Large intestine (tissue), 3 donors: ENCODE data around the gene PEX5. TPM values are rescaled to one million over a fixed set of nuclear protein-coding genes. Genes with fewer than 3 reads are reported as not detected.

ENCODE experiments used
- DNase-seq, 2 donors: peaks; one replicate each; pipeline versions ENCODE4 v3.0.0 to v3.0.0-alpha.2; 2013
- H3K27ac ChIP-seq: one replicate; pipeline ENCODE4 v1.5.1; 2013; ENCODE audit warnings: low read length
- H3K27me3 ChIP-seq: 2 replicates; pipeline ENCODE4 v1.6.1; 2013; ENCODE audit warnings: low read length; ENCODE audit not compliant: control insufficient read depth, insufficient read depth
- H3K36me3 ChIP-seq: 2 replicates; pipeline ENCODE4 v1.6.1; 2013; ENCODE audit warnings: low read length; ENCODE audit not compliant: control insufficient read depth, insufficient read depth
- H3K4me1 ChIP-seq: one replicate; pipeline ENCODE4 v1.6.1; 2013; ENCODE audit warnings: low read length; ENCODE audit not compliant: control insufficient read depth, insufficient read depth
- H3K4me3 ChIP-seq: one replicate; pipeline ENCODE4 v1.5.1; 2013; ENCODE audit warnings: low read length
- H3K9me3 ChIP-seq: one replicate; pipeline ENCODE4 v1.6.1; 2013; ENCODE audit warnings: mild to moderate bottlenecking, low read depth, low read length, moderate library complexity; ENCODE audit not compliant: control insufficient read depth
- WGBS: methylation state at CpG from one replicate; pipeline ENCODE4 v1.1.5; 2013; ENCODE audit warnings: low lambda C conversion rate; ENCODE audit not compliant: insufficient coverage; 5-methylcytosine and 5-hydroxymethylcytosine counted together
- polyA plus RNA-seq: library from polyadenylated mRNA; unstranded; fragments of 120-200 nt; gene quantifications from one replicate; pipeline ENCODE4 v1.2.1, GENCODE V29; 2013

The PEX5 gene
- polyA plus RNA-seq, 1 donor: 38.7 TPM

DNA sequence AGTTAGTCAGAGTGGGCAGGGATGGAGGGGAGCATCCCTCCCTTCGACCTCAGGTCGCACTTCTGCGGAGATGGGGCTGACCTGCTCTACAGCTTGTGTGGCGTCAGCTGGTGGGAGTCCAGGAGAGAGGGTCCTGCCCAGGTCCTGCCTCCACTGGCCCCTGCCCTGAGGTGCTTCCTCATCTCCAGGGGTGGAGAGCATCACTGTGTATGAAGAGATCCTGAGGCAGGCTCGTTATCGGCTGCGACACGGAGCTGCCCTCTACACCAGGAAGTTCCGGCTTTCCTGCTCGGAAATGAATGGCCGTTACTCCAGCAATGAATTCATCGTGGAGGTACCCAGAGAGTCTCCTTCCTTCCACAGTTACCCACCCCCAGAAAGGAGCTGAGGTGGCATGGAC lies 39.1 kb upstream of the PEX5 start:
- no CpG with 5 or more reads among the region's 12 CpGs for WGBS
- Histone ChIP-seq H3K27ac (no peak overlapping the region), H3K36me3 (peaks cover 62% of the 10 kb centered on the region), H3K4me1 (no peaks in the 10 kb centered on the region), H3K9me3 (no peaks in the 10 kb centered on the region), H3K27me3 (no peaks in the 10 kb centered on the region), H3K4me3 (no peak overlapping the region)
- DNase-seq: no peak

DNA sequence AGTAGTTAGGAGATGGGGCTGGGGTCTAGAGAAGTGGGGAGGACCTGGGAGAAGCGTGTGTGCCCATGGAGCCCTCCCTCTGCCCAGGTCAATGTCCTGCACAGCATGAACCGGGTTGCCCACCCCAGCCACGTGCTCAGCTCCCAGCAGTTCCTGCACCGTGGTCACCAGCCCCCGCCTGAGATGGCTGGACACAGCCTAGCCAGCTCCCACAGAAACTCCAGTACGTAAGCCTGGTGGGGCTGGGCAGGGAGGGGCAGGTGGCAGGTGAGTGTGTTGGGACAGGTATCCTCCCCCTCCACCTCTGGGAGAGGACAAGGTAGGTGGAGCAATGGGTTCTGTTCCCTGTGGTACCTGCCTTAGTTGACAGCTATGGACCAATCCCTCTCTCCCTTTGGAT lies 38.6 kb upstream of the PEX5 start:
- Histone ChIP-seq H3K4me1 (peaks cover 3% of the 10 kb centered on the region), H3K27me3 (no peaks in the 10 kb centered on the region), H3K4me3 (no peak overlapping the region), H3K9me3 (no peaks in the 10 kb centered on the region), H3K27ac (no peak overlapping the region), H3K36me3 (peaks cover 62% of the 10 kb centered on the region)
- WGBS: no CpG with 5 or more reads among the region's 6 CpGs
- no peak for DNase-seq

DNA sequence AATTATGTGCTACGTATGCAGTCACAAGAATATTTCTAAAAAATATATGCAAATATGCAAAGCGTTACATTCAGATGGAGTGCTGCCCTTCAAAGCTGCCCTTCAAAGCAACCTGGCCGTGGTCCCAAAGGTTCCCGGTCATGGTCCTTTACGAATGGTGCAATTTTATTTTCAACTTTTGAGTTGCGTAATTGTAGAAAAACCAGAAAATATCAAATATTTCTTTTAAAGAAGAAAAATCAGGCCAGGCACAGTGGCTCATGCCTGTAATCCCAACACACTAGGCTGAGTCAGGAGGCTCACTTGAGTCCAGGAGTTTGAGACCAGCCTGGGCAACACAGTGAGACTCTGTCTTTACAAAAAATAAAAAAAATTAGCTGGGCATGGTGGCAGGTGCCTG lies 38.0 kb upstream of the PEX5 start:
- Histone ChIP-seq H3K36me3 (peaks cover 61% of the 10 kb centered on the region), H3K27ac (no peak overlapping the region), H3K4me1 (peaks cover 7% of the 10 kb centered on the region), H3K4me3 (no peak overlapping the region), H3K27me3 (no peaks in the 10 kb centered on the region), H3K9me3 (no peaks in the 10 kb centered on the region)
- WGBS: 93% methylated on average over 3 of the region's 6 CpGs
- no peak for DNase-seq

DNA sequence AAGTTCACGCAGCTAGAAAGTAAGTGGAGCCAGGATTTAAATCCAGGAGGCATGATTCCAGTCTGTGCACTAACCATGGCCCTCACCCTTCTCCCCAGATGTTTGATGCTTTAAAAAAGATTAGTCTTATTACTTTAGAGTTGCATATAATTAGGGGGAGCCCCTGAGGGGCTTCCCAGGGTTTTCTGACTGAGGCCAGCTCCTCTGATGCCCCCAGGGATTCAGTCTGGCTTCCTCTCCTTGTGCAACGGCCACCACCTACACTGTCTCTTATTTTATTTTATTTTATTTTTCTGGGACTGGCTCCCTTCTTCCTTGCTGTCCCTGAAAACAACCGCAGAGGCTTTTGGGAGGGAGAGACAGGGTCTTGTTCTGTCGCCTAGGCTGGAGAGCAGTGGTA lies 36.7 kb upstream of the PEX5 start:
- no peak for DNase-seq
- H3K9me3 ChIP-seq: no peaks in the 10 kb centered on the region
- H3K27ac ChIP-seq: no peak overlapping the region
- no CpG with 5 or more reads among the region's 4 CpGs for WGBS
- no peaks in the 10 kb centered on the region for H3K27me3 ChIP-seq
- peaks cover 64% of the 10 kb centered on the region for H3K36me3 ChIP-seq
- peaks cover 7% of the 10 kb centered on the region for H3K4me1 ChIP-seq
- H3K4me3 ChIP-seq: no peak overlapping the region

DNA sequence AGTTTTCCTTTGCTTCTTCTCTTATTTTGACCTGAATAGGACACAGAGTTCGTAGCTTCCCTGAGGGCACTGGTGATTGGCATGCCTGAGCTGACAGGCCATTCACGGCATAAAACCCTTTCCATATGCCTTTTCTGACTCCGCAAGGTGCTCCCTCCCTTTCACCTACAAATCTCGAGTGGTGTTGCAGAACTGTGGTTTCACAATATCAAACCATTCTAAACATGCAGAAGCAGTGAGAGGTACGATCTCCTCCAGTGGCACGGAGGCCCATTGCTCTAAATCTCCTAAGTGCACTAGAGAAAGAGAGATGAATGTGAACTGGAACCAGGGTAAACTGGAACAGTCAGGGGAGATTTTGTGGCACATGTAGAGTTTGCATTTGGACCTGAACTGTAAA lies 35.4 kb upstream of the PEX5 start:
- Histone ChIP-seq H3K27ac (no peak overlapping the region), H3K27me3 (no peaks in the 10 kb centered on the region), H3K9me3 (no peaks in the 10 kb centered on the region), H3K4me1 (peaks cover 7% of the 10 kb centered on the region), H3K36me3 (peaks cover 63% of the 10 kb centered on the region), H3K4me3 (no peak overlapping the region)
- no peak for DNase-seq
- WGBS: no CpG with 5 or more reads among the region's 6 CpGs

DNA sequence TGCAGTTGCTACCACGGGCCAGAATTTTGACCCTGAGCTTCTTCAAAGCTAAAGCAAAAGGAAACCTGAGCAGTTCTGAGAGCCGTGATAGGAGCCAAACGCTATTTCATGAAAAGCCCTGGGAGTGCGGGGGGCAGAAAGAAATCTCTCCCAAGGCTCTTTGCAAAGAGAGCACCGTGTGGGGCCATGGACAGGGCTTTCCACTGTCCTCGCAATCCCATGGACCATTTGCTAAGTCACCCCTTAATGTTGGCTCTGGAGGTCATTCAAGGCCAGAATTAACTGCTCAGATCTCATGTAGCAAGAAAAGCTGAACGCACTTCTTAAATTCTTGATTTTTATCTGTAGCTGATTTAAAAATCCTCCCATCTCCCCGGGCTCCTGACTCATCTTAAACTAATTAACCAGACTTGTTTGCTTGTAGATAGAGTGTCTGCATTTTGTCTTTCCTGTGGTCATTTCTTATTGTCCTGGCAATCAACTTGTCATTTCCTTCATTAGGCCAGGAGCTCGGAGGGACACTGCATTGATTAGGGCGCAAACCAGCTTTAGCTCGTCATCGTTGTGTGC lies 34.5 kb upstream of the PEX5 start:
- H3K9me3 ChIP-seq: no peaks in the 10 kb centered on the region
- H3K36me3 ChIP-seq: peaks cover 53% of the 10 kb centered on the region
- no CpG with 5 or more reads among the region's 12 CpGs for WGBS
- no peaks in the 10 kb centered on the region for H3K27me3 ChIP-seq
- no peak for DNase-seq
- no peak overlapping the region for H3K4me3 ChIP-seq
- H3K27ac ChIP-seq: peak overlapping the region; percentile 17
- H3K4me1 ChIP-seq: peaks cover 7% of the 10 kb centered on the region

DNA sequence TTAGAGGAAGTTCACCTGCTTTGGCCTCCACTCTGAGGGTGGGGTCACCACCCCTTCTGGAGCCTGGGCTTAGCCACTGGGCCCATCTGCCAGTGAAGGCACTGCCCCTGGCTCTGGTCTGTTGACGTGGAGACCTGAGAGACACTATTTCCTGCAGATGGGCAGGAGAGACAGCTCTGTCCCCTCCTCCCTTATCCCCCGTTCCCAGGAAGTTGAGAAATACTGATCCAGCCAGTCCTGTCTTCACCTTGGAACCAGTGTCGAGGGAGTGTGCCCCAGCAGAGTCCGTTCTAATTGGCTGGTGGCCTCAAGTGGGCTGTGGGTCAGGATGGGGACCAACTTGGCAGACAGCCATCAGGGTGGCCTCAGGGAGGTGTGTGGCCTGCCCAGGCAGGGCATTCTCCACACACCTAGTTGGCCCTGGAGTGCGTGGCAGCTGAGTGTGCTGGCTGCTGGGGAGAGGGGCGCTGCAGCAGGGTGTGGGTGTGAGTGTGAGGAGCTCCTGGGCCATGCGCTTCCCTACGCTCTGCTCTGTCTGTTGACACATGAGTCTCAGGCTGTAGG lies 33.9 kb upstream of the PEX5 start:
- DNase-seq: peak; percentile 41 to 58
- no peaks in the 10 kb centered on the region for H3K9me3 ChIP-seq
- H3K4me1 ChIP-seq: peaks cover 7% of the 10 kb centered on the region
- no peak overlapping the region for H3K4me3 ChIP-seq
- WGBS: no CpG with 5 or more reads among the region's 8 CpGs
- no peaks in the 10 kb centered on the region for H3K27me3 ChIP-seq
- peak overlapping the region; percentile 17 for H3K27ac ChIP-seq
- peaks cover 48% of the 10 kb centered on the region for H3K36me3 ChIP-seq

DNA sequence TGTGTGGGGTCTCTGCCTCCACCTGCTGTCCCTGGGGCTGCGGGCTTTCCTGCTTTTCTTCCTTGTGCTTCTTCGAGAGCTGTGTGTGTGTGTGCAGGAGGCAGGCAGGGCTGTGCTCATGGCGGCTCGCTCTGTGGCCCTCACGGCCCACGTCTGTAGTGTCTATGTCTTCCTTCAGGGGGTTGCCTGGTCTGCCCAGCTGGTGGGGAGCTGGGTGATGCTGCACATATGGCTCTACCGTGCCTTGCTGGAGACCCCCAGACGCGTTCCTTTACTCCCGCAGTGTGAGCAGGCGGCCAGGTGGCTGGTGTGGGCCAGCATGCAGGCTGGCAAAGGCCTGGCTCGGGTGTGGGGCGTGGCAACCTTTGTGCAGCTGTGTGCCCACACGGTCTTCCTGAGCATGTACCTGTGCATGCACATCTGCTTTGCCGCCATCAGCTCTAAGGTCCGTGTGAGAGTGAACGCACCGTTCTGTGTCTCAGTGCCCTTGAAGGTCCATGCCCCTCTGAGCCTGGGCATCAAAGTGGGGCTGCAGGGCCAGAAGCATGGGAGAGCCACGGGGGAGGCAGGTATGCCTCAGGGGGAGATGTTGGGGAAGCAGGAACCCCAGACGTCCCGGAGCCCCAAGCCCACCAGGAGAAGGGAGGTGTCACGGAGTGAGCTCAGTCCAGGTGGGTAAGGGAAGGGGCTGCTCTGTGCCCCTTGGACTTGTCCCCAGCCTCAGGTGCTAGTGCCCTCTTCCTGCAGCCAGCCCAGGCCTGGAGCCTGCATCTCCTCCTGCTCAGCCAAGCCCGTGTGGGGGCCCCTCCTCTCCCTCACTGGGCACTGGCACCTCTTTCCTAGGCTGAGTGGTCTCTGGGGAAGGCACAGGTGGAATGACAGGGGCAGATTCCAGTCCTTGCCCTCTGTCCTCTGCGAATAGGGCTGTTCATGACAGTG lies 33.0 kb upstream of the PEX5 start:
- no peak overlapping the region for H3K4me3 ChIP-seq
- no peak for DNase-seq
- no CpG with 5 or more reads among the region's 24 CpGs for WGBS
- no peak overlapping the region for H3K27ac ChIP-seq
- peaks cover 7% of the 10 kb centered on the region for H3K4me1 ChIP-seq
- peaks cover 40% of the 10 kb centered on the region for H3K36me3 ChIP-seq
- no peaks in the 10 kb centered on the region for H3K9me3 ChIP-seq
- H3K27me3 ChIP-seq: no peaks in the 10 kb centered on the region

DNA sequence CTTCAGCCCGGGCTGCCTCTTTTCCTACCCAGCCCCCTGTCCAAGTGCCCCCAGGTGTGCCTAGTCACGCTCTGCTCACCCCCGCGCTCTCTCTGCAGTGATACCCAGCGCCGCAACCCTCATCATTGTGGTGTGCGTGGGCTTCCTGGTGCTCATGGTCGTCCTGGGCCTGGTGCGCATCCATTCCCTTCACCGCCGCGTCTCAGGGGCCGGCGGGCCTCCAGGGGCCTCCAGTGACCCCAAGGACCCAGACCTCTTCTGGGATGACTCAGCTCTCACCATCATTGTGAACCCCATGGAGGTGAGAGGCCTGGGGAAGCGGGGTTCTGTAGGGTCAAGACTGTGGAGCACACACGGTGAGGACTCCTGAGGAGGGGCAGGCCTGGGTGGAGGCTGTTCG lies 32.1 kb upstream of the PEX5 start:
- peaks cover 37% of the 10 kb centered on the region for H3K36me3 ChIP-seq
- DNase-seq: no peak
- no peaks in the 10 kb centered on the region for H3K9me3 ChIP-seq
- no peak overlapping the region for H3K27ac ChIP-seq
- H3K27me3 ChIP-seq: no peaks in the 10 kb centered on the region
- H3K4me1 ChIP-seq: peaks cover 7% of the 10 kb centered on the region
- WGBS: 100% methylated on average over 2 of the region's 17 CpGs
- no peak overlapping the region for H3K4me3 ChIP-seq

DNA sequence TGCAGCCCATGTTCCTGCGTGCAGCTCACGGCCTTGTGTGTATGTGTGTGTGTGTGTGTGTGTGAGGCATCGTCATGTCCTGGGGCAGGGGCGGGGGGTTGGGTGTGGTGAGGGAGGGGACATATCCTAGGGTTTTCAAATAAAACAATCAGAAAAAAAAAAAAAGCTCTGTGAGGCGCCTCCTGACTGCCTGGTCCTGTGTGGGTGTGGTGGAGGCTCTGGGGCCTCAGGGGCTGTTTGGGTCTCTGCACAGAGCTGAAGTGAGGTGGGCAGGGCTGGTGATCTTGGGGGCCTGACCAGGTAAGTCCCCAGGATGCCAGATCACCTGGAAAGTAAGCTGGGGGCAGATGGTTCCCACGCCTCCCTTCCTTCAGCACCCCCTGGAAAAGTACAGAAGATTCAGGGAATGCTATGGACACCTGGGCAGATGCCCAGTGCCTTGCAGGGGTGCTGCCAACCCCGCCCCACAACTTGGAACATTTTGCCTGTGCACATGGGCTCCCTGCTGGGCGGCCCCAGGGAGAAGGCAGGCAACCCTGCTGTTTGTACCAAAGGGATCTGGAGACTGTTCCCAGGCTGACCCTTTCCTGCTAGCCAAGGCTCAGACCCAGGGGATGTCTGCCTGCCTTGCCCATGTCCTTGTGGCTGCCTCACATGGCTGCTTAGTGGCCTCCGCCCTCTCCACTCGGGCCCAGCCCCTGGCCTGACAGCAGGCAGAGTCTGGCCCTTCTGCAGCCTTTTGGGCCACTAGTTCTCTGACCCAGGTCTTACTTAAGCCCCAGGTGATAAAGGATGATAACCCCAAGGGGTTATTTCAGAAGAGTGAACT lies 30.5 kb upstream of the PEX5 start:
- Histone ChIP-seq H3K36me3 (peaks cover 22% of the 10 kb centered on the region), H3K27me3 (peaks cover 2% of the 10 kb centered on the region), H3K4me3 (no peak overlapping the region), H3K9me3 (no peaks in the 10 kb centered on the region), H3K4me1 (peaks cover 7% of the 10 kb centered on the region), H3K27ac (no peak overlapping the region)
- DNase-seq: no peak
- WGBS: no CpG with 5 or more reads among the region's 10 CpGs
